Measurements from ENCODE around the gene SEMA6B. TPM values are rescaled to one million over a fixed set of nuclear protein-coding genes. Genes with fewer than 3 reads are reported as not detected.

The SEMA6B gene
- total RNA-seq, 3 donors from 2014 or later: 2.3 to 8.8 (median 3.2) TPM

GRCh38 chr19:4499855-4500254 is 59.6 kb downstream of the SEMA6B start:
- H3K36me3 ChIP-seq: no peaks in the 10 kb centered on the region

GRCh38 chr19:4499318-4499717 is 60.2 kb downstream of the SEMA6B start:
- TF ChIP-seq POLR2A (IDR thresholded peaks at IDR 0.05) (no peak), CTCF (IDR thresholded peaks at IDR 0.05) (no peak), POLR2AphosphoS5 (IDR thresholded peaks at IDR 0.05) (no peak)
- Histone ChIP-seq H3K27ac (no peak overlapping the region), H3K4me1 (no peaks in the 10 kb centered on the region), H3K36me3 (no peaks in the 10 kb centered on the region), H3K9me3 (no peaks in the 10 kb centered on the region), H3K27me3 (no peaks in the 10 kb centered on the region), H3K4me3 (no peak overlapping the region)
- no peak for DNase-seq (ENCODE audit: low spot score in 2 of 2)
- intact Hi-C loops (cut with DNase I; ENCODE audit: low total_unique reads): no loop called here

More at GRCh38 chr19:4499855-4500254, 59.6 kb downstream of the SEMA6B start:
- Histone ChIP-seq H3K4me3 (no peak overlapping the region), H3K4me1 (no peaks in the 10 kb centered on the region), H3K9me3 (no peaks in the 10 kb centered on the region), H3K27ac (no peak overlapping the region), H3K27me3 (no peaks in the 10 kb centered on the region)
- no peak for DNase-seq (ENCODE audit: low spot score in 2 of 2)
- no peak for TF ChIP-seq POLR2A (IDR thresholded peaks at IDR 0.05)
- TF ChIP-seq POLR2AphosphoS5 (IDR thresholded peaks at IDR 0.05): no peak
- TF ChIP-seq CTCF (IDR thresholded peaks at IDR 0.05): no peak
- intact Hi-C loops (cut with DNase I; ENCODE audit: low total_unique reads): no loop called here

GRCh38 chr19:4498694-4499093 is 60.8 kb downstream of the SEMA6B start:
- H3K9me3 ChIP-seq: no peaks in the 10 kb centered on the region
- DNase-seq (ENCODE audit: low spot score in 2 of 2): no peak
- H3K4me3 ChIP-seq: no peak overlapping the region
- H3K27ac ChIP-seq: no peak overlapping the region
- H3K4me1 ChIP-seq: no peaks in the 10 kb centered on the region
- H3K27me3 ChIP-seq: no peaks in the 10 kb centered on the region
- no peaks in the 10 kb centered on the region for H3K36me3 ChIP-seq
- TF ChIP-seq POLR2A (IDR thresholded peaks at IDR 0.05): no peak
- no peak for TF ChIP-seq CTCF (IDR thresholded peaks at IDR 0.05)
- no peak for TF ChIP-seq POLR2AphosphoS5 (IDR thresholded peaks at IDR 0.05)
- intact Hi-C loops (cut with DNase I; ENCODE audit: low total_unique reads): no loop called here

- Histone ChIP-seq H3K27me3 (no peaks in the 10 kb centered on the region), H3K27ac (no peak overlapping the region), H3K36me3 (no peaks in the 10 kb centered on the region), H3K9me3 (no peaks in the 10 kb centered on the region), H3K4me1 (no peaks in the 10 kb centered on the region), H3K4me3 (no peak overlapping the region)
- intact Hi-C loops (cut with DNase I; ENCODE audit: low total_unique reads): no loop called here
- DNase-seq (ENCODE audit: low spot score in 2 of 2): no peak
- no peak for TF ChIP-seq POLR2AphosphoS5 (IDR thresholded peaks at IDR 0.05)
- TF ChIP-seq CTCF (IDR thresholded peaks at IDR 0.05): no peak
- no peak for TF ChIP-seq POLR2A (IDR thresholded peaks at IDR 0.05)
These were observed 61.6 kb downstream of the SEMA6B start for GRCh38 chr19:4497770-4498389.

- H3K36me3 ChIP-seq: no peaks in the 10 kb centered on the region
These were observed 63.2 kb downstream of the SEMA6B start for GRCh38 chr19:4496304-4496703.

More at GRCh38 chr19:4496304-4496703, 63.2 kb downstream of the SEMA6B start:
- TF ChIP-seq CTCF (IDR thresholded peaks at IDR 0.05) (no peak), POLR2AphosphoS5 (IDR thresholded peaks at IDR 0.05) (no peak), POLR2A (IDR thresholded peaks at IDR 0.05) (no peak)
- DNase-seq (ENCODE audit: low spot score in 2 of 2): no peak
- Histone ChIP-seq H3K27ac (no peak overlapping the region), H3K4me3 (no peak overlapping the region), H3K9me3 (no peaks in the 10 kb centered on the region), H3K27me3 (no peaks in the 10 kb centered on the region), H3K4me1 (no peaks in the 10 kb centered on the region)
- intact Hi-C loops (cut with DNase I; ENCODE audit: low total_unique reads): no loop called here

Data from breast epithelium (tissue), 4 donors.